CD8-positive, alpha-beta memory T cell (primary cell): ENCODE measurements around the gene TNFRSF18. TPM values are rescaled to one million over a fixed set of nuclear protein-coding genes. Genes with fewer than 3 reads are reported as not detected.

Experiments
- CTCF ChIA-PET: fragments of 350-600 bp; sonication (Branson Sonifier 250); formaldehyde crosslinking; loops from one replicate; lab custom pipeline; 2021; ENCODE audit warnings: antibody characterized with exemption; lab: Charles Lee
- POLR2A ChIA-PET: fragments of 350-600 bp; sonication (Branson Sonifier 250); formaldehyde crosslinking; loops from one replicate; lab custom pipeline; 2021; ENCODE audit warnings: antibody characterized with exemption; lab: Charles Lee
- DNase-seq, 5 donors: peaks; one replicate each; pipeline versions ENCODE4 v3.0.0 to v3.0.0-alpha.2; 2020 to 2022; ENCODE audit warnings: mixed read lengths in 1 of 5
- H3K27ac ChIP-seq: one replicate; pipeline ENCODE4 v1.7.0; 2013; ENCODE audit warnings: low read depth, mild to moderate bottlenecking, low read length, moderate library complexity
- H3K27me3 ChIP-seq: 2 replicates; pipeline ENCODE4 v1.7.0; 2013; ENCODE audit warnings: low read length, mild to moderate bottlenecking; ENCODE audit not compliant: insufficient read depth, poor library complexity, severe bottlenecking
- H3K36me3 ChIP-seq: 2 replicates; pipeline ENCODE4 v1.7.0; 2013; ENCODE audit warnings: mild to moderate bottlenecking, low read length, moderate library complexity; ENCODE audit not compliant: insufficient read depth
- H3K4me1 ChIP-seq: 2 replicates; pipeline ENCODE4 v1.7.0; 2013; ENCODE audit warnings: mild to moderate bottlenecking, low read length, moderate library complexity; ENCODE audit not compliant: insufficient read depth
- H3K4me3 ChIP-seq: 2 replicates; pipeline ENCODE4 v1.7.0; 2013; ENCODE audit warnings: mild to moderate bottlenecking, low read length
- H3K9me3 ChIP-seq: 2 replicates; pipeline ENCODE4 v1.7.0; 2013; ENCODE audit warnings: mild to moderate bottlenecking, low read length
- H3K27ac Mint-ChIP-seq, 8 donors: one replicate each; pipeline ENCODE4 v1.8.0; 2020 to 2021; ENCODE audit warnings: mixed read lengths in 8 of 8, mild to moderate bottlenecking in 6 of 8, inconsistent platforms in 3 of 8, moderate library complexity in 3 of 8
- H3K27me3 Mint-ChIP-seq, 2 donors: one replicate each; pipeline ENCODE4 v1.8.0; 2020 to 2021; ENCODE audit warnings: mixed read lengths in 2 of 2, mild to moderate bottlenecking in 1 of 2, moderate library complexity in 1 of 2
- H3K36me3 Mint-ChIP-seq, 3 donors: one replicate each; pipeline ENCODE4 v1.8.0; 2020 to 2021; ENCODE audit warnings: mixed read lengths in 3 of 3, inconsistent platforms in 1 of 3, mild to moderate bottlenecking in 1 of 3
- H3K4me1 Mint-ChIP-seq, 3 donors: one replicate each; pipeline ENCODE4 v1.8.0; 2020 to 2021; ENCODE audit warnings: mixed read lengths in 3 of 3, inconsistent platforms in 1 of 3, mild to moderate bottlenecking in 1 of 3
- H3K4me3 Mint-ChIP-seq, 7 donors: one replicate each; pipeline ENCODE4 v1.8.0; 2020 to 2021; ENCODE audit warnings: mixed read lengths in 7 of 7, mild to moderate bottlenecking in 6 of 7, moderate library complexity in 4 of 7, inconsistent platforms in 2 of 7
- H3K9me3 Mint-ChIP-seq, 5 donors: one replicate each; pipeline ENCODE4 v1.8.0; 2020 to 2022; ENCODE audit warnings: mixed read lengths in 5 of 5, mild to moderate bottlenecking in 3 of 5, moderate library complexity in 2 of 5, inconsistent platforms in 1 of 5
- polyA plus RNA-seq: library from polyadenylated mRNA; unstranded; fragments of 300-500 nt; fragmentation: Illumina TruSeq; gene quantifications from one replicate; pipeline ENCODE4 v1.2.3, GENCODE V29; 2021
- total RNA-seq, 2 experiments: library from RNA; stranded (reverse); gene quantifications; one replicate each; pipeline ENCODE4 v1.2.3, GENCODE V29; 2021

Gene TNFRSF18
- total and polyA plus RNA-seq, 3 experiments from 2014 or later, result 2.0 to 97.1 (median 91.0) TPM

DNA sequence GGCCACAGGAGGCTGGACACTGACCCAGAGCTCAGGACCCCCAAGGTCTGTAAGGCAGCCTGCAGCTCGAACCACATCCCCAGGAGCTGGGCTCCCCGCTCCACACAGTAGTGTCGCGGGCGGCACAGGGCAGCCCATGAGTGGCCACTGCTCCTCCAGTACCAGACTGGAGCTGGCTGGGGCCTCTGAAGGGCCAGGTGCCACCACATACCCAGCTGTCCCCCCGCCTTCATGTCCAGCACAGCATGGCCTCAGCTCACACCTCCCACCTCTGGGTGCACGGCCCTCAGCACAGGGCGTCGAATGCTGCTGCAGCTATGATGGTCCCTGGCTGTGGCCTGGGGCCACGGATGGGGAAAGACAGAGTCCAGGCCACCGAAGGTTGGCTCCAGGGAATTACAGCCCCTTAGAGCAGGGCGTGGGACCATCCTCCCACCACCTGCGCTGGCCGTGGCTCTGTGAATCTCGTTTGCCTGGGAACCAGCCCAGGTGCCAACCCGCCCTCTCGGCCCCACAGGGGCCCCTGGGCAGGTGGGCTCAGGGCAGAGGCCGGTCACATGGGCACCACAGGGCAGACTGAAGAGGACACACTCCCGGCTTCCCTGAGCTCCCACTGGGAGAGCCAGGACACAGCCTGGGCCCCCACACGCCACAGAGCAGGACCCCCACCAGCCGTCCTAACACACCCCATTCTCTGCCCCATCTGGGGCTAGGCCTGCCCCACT is 9.7 kb upstream of the TNFRSF18 start:
- no peak overlapping the region for H3K4me3 ChIP-seq
- peaks cover 16% of the 10 kb centered on the region for H3K36me3 ChIP-seq
- DNase-seq, result no peak
- H3K9me3 Mint-ChIP-seq, result no peaks in the 10 kb centered on the region
- no peaks in the 10 kb centered on the region for H3K27me3 ChIP-seq
- H3K4me3 Mint-ChIP-seq, result peak overlapping the region in 1 of 7 donors; percentile 40
- POLR2A ChIA-PET, result interaction anchor here (2.5 kb wide), 1 partner anchor 8 kb away, joined by 7 read pairs; no protein-coding TSS in a partner anchor
- H3K4me1 Mint-ChIP-seq, result peaks cover 14 to 31% (median 14%) of the 10 kb centered on the region in 3 donors
- H3K27ac Mint-ChIP-seq, result peak overlapping the region in 7 of 8 donors; percentile 34 to 92 (median 87)
- no peaks in the 10 kb centered on the region for H3K27me3 Mint-ChIP-seq
- CTCF ChIA-PET, result interaction anchor here (0.8 to 1.6 kb wide), 3 partner anchors 8 to 94 kb away, joined by 3 to 5 read pairs (median 4); no protein-coding TSS in a partner anchor
- peaks cover 0 to 37% (median 6%) of the 10 kb centered on the region in 3 donors for H3K36me3 Mint-ChIP-seq
- H3K9me3 ChIP-seq, result no peaks in the 10 kb centered on the region
- H3K4me1 ChIP-seq, result peaks cover 28% of the 10 kb centered on the region
- H3K27ac ChIP-seq, result no peak overlapping the region

DNA sequence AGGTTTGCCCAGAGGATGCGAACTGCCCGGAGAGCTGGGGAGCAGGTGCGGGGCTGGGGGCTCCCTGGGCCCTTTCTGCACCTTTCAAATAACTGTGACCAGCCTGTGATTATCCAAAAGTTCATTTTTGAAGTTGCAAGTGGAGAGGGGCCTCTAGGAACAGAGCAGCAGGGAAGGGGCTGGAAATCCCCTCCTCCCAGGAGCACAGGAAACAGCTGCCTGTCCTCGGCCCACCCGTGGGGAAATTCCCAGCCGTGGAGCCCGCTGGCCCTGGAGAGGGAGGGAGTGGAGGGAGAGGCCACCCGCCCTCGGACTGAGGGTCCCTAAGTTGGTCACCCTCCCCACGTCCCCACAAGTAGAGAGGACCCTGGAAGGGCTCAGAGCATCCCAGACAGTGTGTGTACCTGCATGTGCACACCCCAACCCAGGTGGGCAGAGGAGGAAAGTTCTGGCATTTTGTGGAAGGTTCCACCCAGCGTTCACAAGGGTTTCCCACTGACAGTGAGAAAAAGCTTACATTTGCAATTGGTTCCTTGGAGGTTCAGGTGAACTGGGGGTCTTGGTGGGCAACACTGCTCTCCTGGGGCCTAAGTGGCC is 8.8 kb upstream of the TNFRSF18 start:
- Histone ChIP-seq H3K9me3 (no peaks in the 10 kb centered on the region), H3K27ac (no peak overlapping the region), H3K36me3 (peaks cover 7% of the 10 kb centered on the region), H3K4me1 (peaks cover 28% of the 10 kb centered on the region), H3K4me3 (no peak overlapping the region), H3K27me3 (no peaks in the 10 kb centered on the region)
- Mint-ChIP-seq H3K4me1 (peaks cover 14 to 29% (median 14%) of the 10 kb centered on the region in 3 donors), H3K27me3 (no peaks in the 10 kb centered on the region), H3K36me3 (peaks cover 0 to 29% (median 0%) of the 10 kb centered on the region in 3 donors), H3K9me3 (no peaks in the 10 kb centered on the region), H3K4me3 (peak overlapping the region in 1 of 7 donors; percentile 23), H3K27ac (peak overlapping the region in 4 of 8 donors; percentile 38 to 93 (median 80))
- POLR2A ChIA-PET, result no interaction called here
- DNase-seq, result peak in 1 of 5 donors; percentile 42
- CTCF ChIA-PET, result interaction anchor here (1.1 to 1.6 kb wide), 2 partner anchors 10 to 93 kb away, joined by 4 to 5 read pairs; no protein-coding TSS in a partner anchor

DNA sequence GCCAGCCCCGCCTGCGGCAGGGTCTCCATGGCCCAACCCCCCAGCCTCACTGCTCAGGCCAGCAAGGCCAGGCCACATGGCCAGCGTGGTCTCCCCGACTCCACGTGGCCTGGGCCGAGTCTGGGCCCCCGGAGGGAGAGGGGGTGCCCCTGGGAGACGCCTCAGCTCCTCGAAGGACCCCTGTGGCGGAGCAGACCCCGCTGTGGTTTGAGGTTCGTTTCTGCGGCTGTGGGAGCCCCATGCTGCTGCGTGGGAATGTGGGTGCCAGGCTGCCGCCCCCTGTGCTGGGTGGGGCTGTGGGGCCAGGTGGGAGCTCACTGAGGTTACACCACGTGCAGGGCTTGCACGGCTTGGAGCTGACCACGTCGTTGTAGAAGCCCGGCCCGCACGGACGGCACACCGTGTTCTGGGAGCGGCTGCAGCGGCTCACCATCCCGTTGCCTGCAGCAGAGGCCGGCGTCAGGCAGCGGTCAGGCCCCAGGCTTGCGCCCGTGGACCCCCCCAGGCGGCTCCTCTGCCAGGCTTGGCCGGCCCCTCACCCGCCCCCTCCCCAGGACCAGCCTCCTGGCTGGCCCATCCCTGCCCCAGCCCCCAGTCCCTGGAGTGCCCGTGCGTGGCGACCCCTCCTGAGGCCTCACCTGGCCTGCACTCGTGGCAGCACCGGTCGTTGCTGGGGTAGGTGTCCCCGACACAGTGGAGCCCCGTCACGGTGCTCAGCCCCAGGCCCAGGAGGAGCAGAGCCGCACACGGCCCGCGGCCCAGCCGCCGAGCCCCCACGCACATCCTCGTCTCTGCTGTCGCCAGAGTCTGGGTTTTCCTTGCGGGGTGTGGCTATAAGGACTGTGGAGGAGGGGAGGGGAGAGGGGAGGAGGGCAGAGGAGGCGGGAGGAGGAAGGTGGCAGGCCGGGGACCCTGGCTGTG is 7.2 kb upstream of the TNFRSF18 start, which contains the start of gene TNFRSF4:
Gene TNFRSF4, minus strand, starts transcription at position 809 of the 921 bp plus-strand sequence. Its CDS starts 26 bp downstream, at position 783.
- ChIA-PET POLR2A (interaction anchor here (0.5 to 0.6 kb wide), 2 partner anchors 28 to 88 kb away, joined by 3 to 6 read pairs; no protein-coding TSS in a partner anchor), CTCF (interaction anchor here (0.6 to 1.0 kb wide), 2 partner anchors 16 to 553 kb away, joined by 3 read pairs; no protein-coding TSS in a partner anchor)
- Histone ChIP-seq H3K27me3 (no peaks in the 10 kb centered on the region), H3K9me3 (no peaks in the 10 kb centered on the region), H3K36me3 (peaks cover 3% of the 10 kb centered on the region), H3K4me1 (peaks cover 35% of the 10 kb centered on the region), H3K4me3 (peak within 1 kb of the TSS; percentile 39), H3K27ac (no peak within 1 kb of the TSS)
- Mint-ChIP-seq H3K9me3 (no peaks in the 10 kb centered on the region), H3K4me3 (peak within 1 kb of the TSS in 6 of 7 donors; percentile 37 to 80 (median 58)), H3K36me3 (peaks cover 0 to 19% (median 0%) of the 10 kb centered on the region in 3 donors), H3K27ac (peak within 1 kb of the TSS in 6 of 8 donors; percentile 52 to 93 (median 78)), H3K4me1 (peaks cover 16 to 39% (median 24%) of the 10 kb centered on the region in 3 donors), H3K27me3 (no peaks in the 10 kb centered on the region)
- DNase-seq, result peak; percentile 37 to 64 (median 41)

DNA sequence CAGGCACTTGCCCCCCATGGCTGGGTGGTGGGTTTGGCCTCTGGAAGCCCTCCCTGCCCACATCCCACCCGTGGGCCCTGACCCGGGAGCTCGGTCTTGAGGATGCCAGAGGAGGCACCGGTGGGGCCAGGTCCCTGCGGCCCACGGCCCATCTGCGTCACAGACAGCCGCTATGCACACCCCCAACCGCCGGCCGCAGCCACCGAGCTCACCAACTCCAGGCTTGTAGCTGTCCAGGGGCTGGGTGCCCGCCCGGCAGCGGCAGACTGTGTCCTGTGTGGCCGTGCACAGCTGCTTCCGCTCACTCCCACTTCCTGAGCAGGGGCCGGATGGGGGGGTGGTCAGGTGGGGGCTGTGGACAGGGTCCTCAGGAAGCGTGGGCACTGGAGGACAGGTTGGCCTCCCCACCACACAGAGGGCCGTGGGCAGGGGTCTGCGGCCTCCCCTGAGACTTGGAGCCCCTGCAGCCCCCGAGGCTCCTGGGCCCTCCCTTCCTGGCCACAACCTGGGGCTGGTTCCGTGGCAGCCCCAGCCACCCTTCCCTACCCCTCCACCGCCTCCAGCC is 6.5 kb upstream of the TNFRSF18 start:
- Histone ChIP-seq H3K27ac (peak overlapping the region; percentile 51), H3K4me1 (peaks cover 39% of the 10 kb centered on the region), H3K36me3 (no peaks in the 10 kb centered on the region), H3K27me3 (no peaks in the 10 kb centered on the region), H3K4me3 (peak overlapping the region; percentile 39), H3K9me3 (no peaks in the 10 kb centered on the region)
- DNase-seq, result peak in 4 of 5 donors; percentile 44 to 69 (median 56)
- Mint-ChIP-seq H3K4me3 (peak overlapping the region in 5 of 7 donors; percentile 22 to 80 (median 27)), H3K9me3 (no peaks in the 10 kb centered on the region), H3K27me3 (no peaks in the 10 kb centered on the region), H3K36me3 (peaks cover 0 to 13% (median 0%) of the 10 kb centered on the region in 3 donors), H3K27ac (peak overlapping the region in 3 of 8 donors; percentile 29 to 52 (median 40)), H3K4me1 (peaks cover 20 to 46% (median 31%) of the 10 kb centered on the region in 3 donors)
- CTCF ChIA-PET, result interaction anchor here (1.0 kb wide), 1 partner anchor 17 kb away, joined by 3 read pairs; no protein-coding TSS in a partner anchor
- POLR2A ChIA-PET, result interaction anchor here (0.5 to 0.6 kb wide), 2 partner anchors 28 to 87 kb away, joined by 3 to 6 read pairs; no protein-coding TSS in a partner anchor

DNA sequence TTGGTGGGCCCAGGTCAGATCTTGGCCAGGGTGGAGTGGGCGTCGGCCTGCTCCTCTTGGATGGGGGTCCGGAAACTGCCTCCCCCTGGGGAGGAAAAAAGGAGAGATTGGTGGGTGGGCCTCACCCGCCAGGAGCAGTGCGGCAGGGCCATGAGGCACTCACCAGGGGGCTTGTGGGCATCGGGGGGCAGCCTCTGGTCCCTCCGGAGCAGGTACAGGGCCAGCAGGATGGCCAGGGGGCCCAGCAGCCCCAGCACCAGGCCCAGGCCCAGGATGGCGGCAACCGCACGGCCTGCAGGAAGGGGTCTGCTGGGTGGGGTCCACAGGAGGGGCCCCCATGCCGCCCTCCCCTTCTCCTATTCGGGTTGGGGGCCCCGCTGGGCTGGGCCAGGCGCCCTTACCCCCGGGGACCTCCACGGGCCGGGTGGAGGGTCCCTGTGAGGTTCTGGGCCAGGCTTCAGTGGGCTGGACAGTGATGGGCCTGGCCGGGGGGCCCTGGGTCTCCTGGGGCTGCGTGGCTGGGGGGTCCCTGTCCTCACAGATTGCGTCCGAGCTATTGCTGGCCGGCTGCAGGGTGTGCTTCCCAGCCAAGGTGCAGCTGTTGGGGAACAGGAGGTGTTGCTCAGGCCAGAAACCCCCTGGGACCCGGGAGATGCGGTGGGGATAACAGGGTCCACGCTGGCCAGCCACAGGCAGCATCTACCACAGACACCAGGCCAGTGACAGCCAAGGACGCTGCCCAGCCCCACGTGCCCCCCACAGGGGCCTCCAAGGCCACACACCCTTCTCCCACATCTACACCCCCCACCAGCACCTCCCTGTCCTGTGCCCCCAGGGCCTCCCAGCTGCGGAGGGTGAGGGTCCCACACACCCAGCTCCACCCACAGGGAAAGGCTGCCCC is 5.4 kb upstream of the TNFRSF18 start:
- H3K36me3 Mint-ChIP-seq, result peaks cover 0 to 6% (median 0%) of the 10 kb centered on the region in 3 donors
- no peaks in the 10 kb centered on the region for H3K27me3 Mint-ChIP-seq
- DNase-seq, result peak in 2 of 5 donors; percentile 0 to 45
- H3K4me1 Mint-ChIP-seq, result peaks cover 21 to 49% (median 31%) of the 10 kb centered on the region in 3 donors
- H3K4me1 ChIP-seq, result peaks cover 49% of the 10 kb centered on the region
- H3K4me3 Mint-ChIP-seq, result peak overlapping the region in 3 of 7 donors; percentile 41 to 74 (median 45)
- no peaks in the 10 kb centered on the region for H3K9me3 ChIP-seq
- peak overlapping the region in 1 of 8 donors; percentile 86 for H3K27ac Mint-ChIP-seq
- no peaks in the 10 kb centered on the region for H3K36me3 ChIP-seq
- H3K27me3 ChIP-seq, result no peaks in the 10 kb centered on the region
- ChIA-PET POLR2A (no interaction called here), CTCF (interaction anchor here (1.0 kb wide), 1 partner anchor 18 kb away, joined by 3 read pairs; no protein-coding TSS in a partner anchor)
- no peaks in the 10 kb centered on the region for H3K9me3 Mint-ChIP-seq
- H3K27ac ChIP-seq, result no peak overlapping the region
- H3K4me3 ChIP-seq, result no peak overlapping the region

DNA sequence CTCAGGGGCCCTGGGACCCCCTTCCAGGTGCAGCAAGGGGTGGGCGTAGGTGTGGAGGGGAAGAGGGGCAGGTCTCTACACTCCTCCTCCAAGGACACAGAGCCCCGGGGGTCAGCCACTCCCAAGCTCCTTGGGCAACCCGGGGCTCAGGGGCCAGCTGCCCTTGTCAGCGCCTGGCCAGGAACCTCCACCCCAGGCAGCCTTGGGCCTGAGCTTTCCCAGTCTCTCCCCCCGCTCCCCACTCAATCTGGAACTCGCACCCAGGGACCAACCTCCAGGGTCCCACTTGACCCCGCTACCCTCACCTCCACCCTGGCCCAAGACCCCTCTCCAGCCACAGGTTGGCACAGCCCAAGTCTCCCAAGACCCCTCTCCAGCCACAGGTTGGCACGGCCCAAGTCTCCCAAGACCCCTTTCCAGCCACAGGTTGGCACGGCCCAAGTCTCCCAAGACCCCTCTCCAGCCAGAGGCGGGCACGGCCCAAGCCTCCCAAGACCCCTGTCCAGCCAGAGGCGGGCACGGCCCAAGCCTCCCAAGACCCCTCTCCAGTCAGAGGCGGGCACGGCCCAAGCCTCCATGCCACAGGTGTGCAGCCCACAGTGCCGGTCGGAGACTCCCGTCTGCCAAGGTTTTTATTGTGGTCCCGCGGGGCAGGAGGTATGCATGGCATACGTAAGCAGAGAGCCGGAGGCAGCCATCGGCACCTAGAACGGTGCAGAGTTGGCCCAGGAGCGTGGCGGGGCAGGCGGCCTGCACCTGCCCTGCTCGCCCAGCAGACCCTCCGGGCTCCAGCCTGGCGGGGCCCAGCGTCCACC is 4.5 kb upstream of the TNFRSF18 start:
- Mint-ChIP-seq H3K27me3 (no peaks in the 10 kb centered on the region), H3K9me3 (no peaks in the 10 kb centered on the region), H3K4me3 (peak overlapping the region in 4 of 7 donors; percentile 18 to 48 (median 44)), H3K4me1 (peaks cover 20 to 46% (median 26%) of the 10 kb centered on the region in 3 donors), H3K36me3 (no peaks in the 10 kb centered on the region), H3K27ac (peak overlapping the region in 3 of 8 donors; percentile 17 to 93 (median 77))
- CTCF ChIA-PET, result no interaction called here
- peak in 3 of 5 donors; percentile 0 to 44 (median 0) for DNase-seq
- Histone ChIP-seq H3K4me1 (peaks cover 55% of the 10 kb centered on the region), H3K9me3 (no peaks in the 10 kb centered on the region), H3K4me3 (no peak overlapping the region), H3K27ac (no peak overlapping the region), H3K36me3 (no peaks in the 10 kb centered on the region), H3K27me3 (no peaks in the 10 kb centered on the region)
- POLR2A ChIA-PET, result no interaction called here
